MM.1S (cell line): ENCODE results near the gene BRICD5.

Experiments used
- DNase-seq: peaks from one replicate; pipeline ENCODE4 v3.0.0-alpha.2; 2015
- H2AFZ ChIP-seq: fragments of 300-600 bp; sonication (generic); 2 replicates; pipeline ENCODE4 v1.6.0; 2016; ENCODE audit warnings: antibody characterized with exemption, low read length
- H3F3A ChIP-seq: fragments of 300-600 bp; sonication (generic); 2 replicates; pipeline ENCODE4 v1.6.1; 2016; ENCODE audit warnings: mild to moderate bottlenecking, antibody characterized with exemption, low read length, moderate library complexity, mixed read lengths; ENCODE audit not compliant: insufficient read depth
- H3K27ac ChIP-seq: fragments of 300-600 bp; sonication (generic); 2 replicates; pipeline ENCODE4 v1.5.1; 2016; ENCODE audit warnings: mild to moderate bottlenecking, low read length
- H3K27me3 ChIP-seq: fragments of 300-600 bp; sonication (generic); replicated peaks from 2 replicates; pipeline ENCODE4 v1.6.0; 2016; ENCODE audit warnings: low read length; ENCODE audit not compliant: insufficient read depth
- H3K36me3 ChIP-seq: fragments of 300-600 bp; sonication (generic); replicated peaks from 2 replicates; pipeline ENCODE4 v1.6.1; 2016; ENCODE audit warnings: mild to moderate bottlenecking, low read length, mixed read lengths; ENCODE audit not compliant: insufficient read depth
- H3K4me1 ChIP-seq: fragments of 300-600 bp; sonication (generic); 2 replicates; pipeline ENCODE4 v1.6.1; 2016; ENCODE audit warnings: low read length, mixed read lengths
- H3K4me2 ChIP-seq: fragments of 300-600 bp; sonication (generic); 2 replicates; pipeline ENCODE4 v1.6.0; 2016; ENCODE audit warnings: low read depth, low read length
- H3K4me3 ChIP-seq: fragments of 300-600 bp; sonication (generic); 2 replicates; pipeline ENCODE4 v1.5.1; 2016; ENCODE audit warnings: low read length, mixed read lengths
- H3K79me2 ChIP-seq: fragments of 300-600 bp; sonication (generic); 2 replicates; pipeline ENCODE4 v1.6.1; 2016; ENCODE audit warnings: mixed run types, low read length, mixed read lengths
- H3K9ac ChIP-seq: fragments of 300-600 bp; sonication (generic); 2 replicates; pipeline ENCODE4 v1.6.1; 2016; ENCODE audit warnings: low read length, mixed read lengths
- H3K9me2 ChIP-seq: fragments of 300-600 bp; sonication (generic); replicated peaks from 2 replicates; pipeline ENCODE4 v1.6.1; 2016; ENCODE audit warnings: mild to moderate bottlenecking, low read length, mixed read lengths; ENCODE audit not compliant: insufficient read depth
- H3K9me3 ChIP-seq: fragments of 300-600 bp; sonication (generic); replicated peaks from 2 replicates; pipeline ENCODE4 v1.6.1; 2016; ENCODE audit warnings: mild to moderate bottlenecking, low read length, mixed read lengths; ENCODE audit not compliant: insufficient read depth
- H4K20me1 ChIP-seq: fragments of 300-600 bp; sonication (generic); 2 replicates; pipeline ENCODE4 v1.6.1; 2016; ENCODE audit warnings: mild to moderate bottlenecking, low read length, moderate library complexity, mixed read lengths; ENCODE audit not compliant: insufficient read depth
- CTCF ChIP-seq: fragments of 300-600 bp; sonication (generic); IDR thresholded peaks from 2 replicates; pipeline ENCODE4 v1.5.1; 2016; ENCODE audit warnings: antibody characterized with exemption, low read length, mixed read lengths
- EZH2 ChIP-seq: fragments of 300-600 bp; sonication (generic); optimal IDR thresholded peaks from 2 replicates; pipeline ENCODE3; 2017; ENCODE audit warnings: low read depth, mild to moderate bottlenecking, antibody characterized with exemption, low read length, mixed read lengths
- EZH2phosphoT487 ChIP-seq: fragments of 300-600 bp; sonication (generic); IDR thresholded peaks from 2 replicates; pipeline ENCODE4 v1.6.1; 2018; ENCODE audit warnings: antibody characterized with exemption, low read length

The BRICD5 gene

GRCh38 chr16:2180461-2180860, 30.2 kb downstream of the BRICD5 start:
- Histone ChIP-seq H3K9me2 (no peaks in the 10 kb centered on the region), H3K36me3 (no peaks in the 10 kb centered on the region), H3K9me3 (no peaks in the 10 kb centered on the region), H3K4me2 (no peak overlapping the region), H3K27me3 (peaks cover 12% of the 10 kb centered on the region), H4K20me1 (no peaks in the 10 kb centered on the region), H3K27ac (no peak overlapping the region), H3F3A (no peaks in the 10 kb centered on the region), H3K79me2 (no peaks in the 10 kb centered on the region), H2AFZ (no peak overlapping the region), H3K4me3 (no peak overlapping the region), H3K9ac (no peak overlapping the region), H3K4me1 (no peaks in the 10 kb centered on the region)
- TF ChIP-seq EZH2phosphoT487 (no peak), EZH2 (no peak), CTCF (no peak)
- DNase-seq = no peak

GRCh38 chr16:2179576-2179975, 31.1 kb downstream of the BRICD5 start:
- Histone ChIP-seq H4K20me1 (no peaks in the 10 kb centered on the region), H2AFZ (no peak overlapping the region), H3K9ac (no peak overlapping the region), H3F3A (no peaks in the 10 kb centered on the region), H3K9me2 (no peaks in the 10 kb centered on the region), H3K4me1 (no peaks in the 10 kb centered on the region), H3K4me2 (no peak overlapping the region), H3K4me3 (no peak overlapping the region), H3K27ac (no peak overlapping the region), H3K79me2 (no peaks in the 10 kb centered on the region), H3K36me3 (no peaks in the 10 kb centered on the region), H3K27me3 (peaks cover 3% of the 10 kb centered on the region; the same call in 1 of the 2 replicates), H3K9me3 (no peaks in the 10 kb centered on the region)
- TF ChIP-seq EZH2phosphoT487 (no peak), EZH2 (no peak), CTCF (no peak)
- no peak for DNase-seq

GRCh38 chr16:2179107-2179501, 31.6 kb downstream of the BRICD5 start:
- H2AFZ ChIP-seq = no peak overlapping the region
- no peaks in the 10 kb centered on the region for H3K9me3 ChIP-seq
- H3K9ac ChIP-seq = no peak overlapping the region
- no peaks in the 10 kb centered on the region for H3K27me3 ChIP-seq
- H3K4me3 ChIP-seq = no peak overlapping the region
- no peaks in the 10 kb centered on the region for H3K9me2 ChIP-seq
- no peak overlapping the region for H3K27ac ChIP-seq
- no peak for DNase-seq
- no peaks in the 10 kb centered on the region for H3F3A ChIP-seq
- no peak overlapping the region for H3K4me2 ChIP-seq
- no peaks in the 10 kb centered on the region for H3K36me3 ChIP-seq
- H3K79me2 ChIP-seq = no peaks in the 10 kb centered on the region
- no peaks in the 10 kb centered on the region for H4K20me1 ChIP-seq
- no peak for TF ChIP-seq EZH2
- no peak for TF ChIP-seq CTCF
- no peak for TF ChIP-seq EZH2phosphoT487
- no peaks in the 10 kb centered on the region for H3K4me1 ChIP-seq
